Mammary epithelial cell (primary cell): ENCODE results near the gene SPC25.

Source experiments
- CTCF ChIP-seq, 2 donors: IDR thresholded peaks in 1 of 2; conservative IDR thresholded peaks in 1 of 2; 2 replicates each; pipeline ENCODE4 v1.5.1; 2011 to 2012; ENCODE audit warnings: inconsistent platforms in 2 of 2, low read length in 2 of 2, mild to moderate bottlenecking in 2 of 2, control low read depth in 1 of 2, low read depth in 1 of 2; ENCODE audit not compliant: insufficient read depth in 1 of 2; ENCODE audit errors: extremely low read depth in 1 of 2
- EZH2 ChIP-seq: IDR thresholded peaks from 2 replicates; pipeline ENCODE4 v1.6.1; 2012; ENCODE audit warnings: low read length, inconsistent platforms, borderline replicate concordance

- no peak for TF ChIP-seq CTCF (conservative IDR thresholded peaks at IDR 0.05 in 1 of 2, IDR thresholded peaks at IDR 0.05 in 1 of 2; ENCODE audit: extremely low read depth in 1 of 2, insufficient read depth in 1 of 2, low read depth in 1 of 2, low read length in 2 of 2)
- TF ChIP-seq EZH2 = no peak
Observed at GRCh38 chr2:168874368-168875054, 15.7 kb downstream of the SPC25 start.
